ENCODE measurements around the gene DNAH17.

The DNAH17 gene

DNA sequence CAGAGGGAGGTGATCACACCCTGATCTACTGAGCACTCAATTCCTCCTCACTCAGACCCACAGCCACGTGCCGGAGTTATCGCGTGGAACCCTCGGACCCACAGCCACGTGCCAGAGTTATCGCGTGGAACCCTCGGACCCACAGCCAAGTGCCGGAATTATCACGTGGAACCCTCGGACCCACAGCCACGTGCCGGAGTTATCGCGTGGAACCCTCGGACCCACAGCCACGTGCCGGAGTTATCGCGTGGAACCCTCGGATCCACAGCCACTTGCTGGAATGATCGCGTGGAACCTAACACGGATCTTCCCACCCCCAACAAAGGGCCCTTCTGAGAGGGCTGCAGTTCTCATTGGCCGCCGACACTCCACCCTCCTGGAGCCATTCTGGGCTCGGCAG lies 101.0 kb downstream of the DNAH17 start:
- DNase-seq (ENCODE audit: low spot score) = no peak

DNA sequence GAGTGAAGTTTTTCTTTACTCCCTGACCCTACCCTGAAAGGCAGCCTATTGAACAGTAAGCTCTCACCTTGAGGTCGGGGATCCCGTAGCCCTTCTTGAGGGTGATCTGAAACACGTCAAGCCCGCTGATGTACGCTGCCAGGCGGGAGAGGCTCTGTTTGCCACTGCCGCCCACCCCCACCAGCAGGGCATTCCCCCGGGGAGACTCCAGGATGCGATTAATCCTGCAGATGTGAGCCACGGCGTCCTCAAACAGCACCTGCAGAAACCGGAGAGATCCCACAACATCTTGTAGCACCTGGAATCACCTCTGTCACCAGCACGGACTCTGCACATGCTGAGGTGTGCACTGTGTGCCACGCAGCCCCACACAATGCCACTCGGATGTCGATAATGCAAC lies 102.0 kb downstream of the DNAH17 start:
- no peak for DNase-seq (ENCODE audit: low spot score)

DNA sequence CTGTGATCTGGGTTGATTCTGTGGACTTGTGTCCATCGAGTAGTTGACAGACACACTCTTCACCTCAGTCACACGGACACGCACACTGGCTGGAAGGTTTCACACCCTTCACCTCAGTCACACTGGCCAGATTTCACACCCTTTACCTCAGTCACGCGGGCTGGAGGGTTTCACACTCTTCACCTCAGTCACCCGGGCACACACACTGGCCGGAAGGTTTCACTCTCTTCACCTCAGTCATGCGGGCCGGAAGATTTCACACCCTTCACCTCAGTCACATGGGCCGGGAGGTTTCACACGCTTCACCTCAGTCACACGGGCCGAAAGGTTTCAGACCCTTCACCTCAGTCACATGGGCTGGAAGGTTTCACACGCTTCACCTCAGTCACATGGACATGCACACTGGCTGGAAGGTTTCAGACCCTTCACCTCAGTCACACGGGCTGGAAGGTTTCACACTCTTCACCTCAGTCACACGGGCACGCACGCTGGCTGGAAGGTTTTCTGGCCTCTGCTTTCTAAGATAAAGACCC lies 102.5 kb downstream of the DNAH17 start:
- DNase-seq (ENCODE audit: low spot score) = no peak

DNA sequence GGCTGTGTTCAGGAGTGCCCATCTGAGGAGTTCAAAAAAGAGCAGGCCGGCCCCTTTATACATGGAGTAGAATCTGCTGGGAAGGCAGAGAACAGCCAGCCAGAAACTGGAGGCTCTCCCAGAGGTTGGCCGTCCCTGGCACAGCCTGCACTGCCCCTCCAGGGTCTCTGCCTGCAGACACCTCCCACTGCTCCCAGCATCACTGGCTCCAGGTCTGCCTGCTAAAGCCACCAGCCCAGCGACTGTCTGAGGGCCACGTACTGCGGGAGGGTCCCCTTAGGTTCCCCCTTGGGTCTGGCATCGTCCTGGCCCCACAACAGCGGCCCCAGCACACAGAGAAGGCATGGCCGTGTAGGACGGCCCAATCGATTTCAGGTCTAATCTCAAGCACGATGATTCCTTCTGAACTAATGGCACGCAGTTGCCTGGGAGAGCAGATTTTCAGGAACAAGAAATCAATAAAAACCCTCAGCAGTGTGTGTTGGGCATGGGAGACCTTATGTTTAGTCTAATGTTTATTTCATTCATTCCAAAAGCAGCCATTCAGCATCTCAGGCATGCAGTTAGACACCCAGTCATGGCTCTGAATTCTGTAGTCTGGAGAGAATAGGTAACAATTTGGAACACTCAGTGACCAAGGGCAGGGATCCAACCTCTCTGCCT lies 103.1 kb downstream of the DNAH17 start:
- no peak for DNase-seq (ENCODE audit: low spot score)

- DNase-seq (ENCODE audit: low spot score) = no peak
Observed at GRCh38 chr17:78472035-78472905, 104.9 kb downstream of the DNAH17 start.

DNA sequence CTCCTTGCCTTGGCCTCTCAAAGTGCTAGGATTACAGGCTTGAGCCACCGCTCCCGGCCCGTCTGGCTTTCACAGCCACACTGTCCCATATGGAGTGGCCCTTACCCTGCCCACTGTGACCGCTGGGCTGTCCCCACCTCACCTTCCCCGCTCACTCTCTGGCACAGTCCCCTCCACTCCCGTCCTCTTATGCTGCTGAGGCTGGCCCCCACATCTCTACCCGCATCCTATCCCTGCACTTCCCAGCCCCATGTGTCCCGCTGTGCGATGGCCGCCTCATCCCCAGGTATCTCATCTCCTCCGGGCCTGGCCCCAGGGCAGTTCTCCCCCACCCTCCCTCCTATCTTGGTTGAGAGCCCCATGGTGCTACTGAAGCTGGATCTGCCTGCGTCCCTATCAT lies 105.6 kb downstream of the DNAH17 start:
- no peak for DNase-seq (ENCODE audit: low spot score)

- no peak for DNase-seq (ENCODE audit: low spot score)
Observed at GRCh38 chr17:78469443-78469842, 107.8 kb downstream of the DNAH17 start.

- DNase-seq (ENCODE audit: low spot score) = no peak
Observed at GRCh38 chr17:78468366-78468765, 108.8 kb downstream of the DNAH17 start.

- peak; percentile 42 for DNase-seq (ENCODE audit: low spot score)
Observed at GRCh38 chr17:78466786-78467715, 110.1 kb downstream of the DNAH17 start.

DNA sequence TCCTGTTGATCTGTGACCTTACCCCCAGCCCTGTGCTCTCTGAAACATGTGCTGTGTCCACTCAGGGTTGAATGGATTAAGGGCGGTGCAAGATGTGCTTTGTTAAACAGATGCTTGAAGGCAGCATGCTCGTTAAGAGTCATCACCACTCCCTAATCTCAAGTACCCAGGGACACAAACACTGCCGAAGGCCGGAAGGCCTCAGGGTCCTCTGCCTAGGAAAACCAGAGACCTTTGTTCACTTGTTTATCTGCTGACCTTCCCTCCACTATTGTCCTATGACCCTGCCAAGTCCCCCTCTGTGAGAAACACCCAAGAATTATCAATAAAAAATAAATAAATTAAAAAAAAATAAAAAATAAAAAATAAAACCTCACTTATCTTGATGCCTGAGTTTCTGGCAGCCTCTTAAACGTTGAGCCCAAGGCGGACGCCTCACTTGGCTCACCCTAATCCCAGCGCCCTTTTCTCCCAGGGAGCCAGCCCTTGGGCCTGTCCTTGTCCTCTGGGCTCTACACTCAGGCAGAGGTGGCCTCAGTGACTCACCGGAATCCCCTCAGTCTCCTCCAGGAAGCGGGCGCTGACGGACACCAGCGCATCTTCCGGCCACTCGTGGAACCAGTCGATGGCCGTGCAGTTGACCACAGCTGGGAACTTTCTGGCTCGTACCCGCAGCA lies 110.9 kb downstream of the DNAH17 start:
- DNase-seq (ENCODE audit: low spot score) = peak; percentile 46

- peak; percentile 43 for DNase-seq (ENCODE audit: low spot score)
Observed at GRCh38 chr17:78462148-78462547, 115.0 kb downstream of the DNAH17 start.

DNA sequence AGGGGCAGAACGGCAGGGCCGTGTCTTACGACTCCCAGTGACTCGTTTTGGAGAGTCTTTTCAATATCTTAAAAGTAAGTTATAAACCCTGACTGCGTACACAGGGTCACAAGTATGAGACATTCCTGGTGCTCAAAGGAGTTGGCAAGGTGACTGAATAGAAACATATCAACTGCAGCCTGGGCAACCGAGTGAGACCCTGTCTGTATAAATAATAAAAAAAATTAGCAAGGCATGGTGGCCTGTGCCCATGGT lies 115.5 kb downstream of the DNAH17 start:
- DNase-seq (ENCODE audit: low spot score) = no peak

- peak; percentile 46 for DNase-seq (ENCODE audit: low spot score)
Observed at GRCh38 chr17:78460951-78461798, 116.0 kb downstream of the DNAH17 start.

- DNase-seq (ENCODE audit: low spot score) = no peak
Observed at GRCh38 chr17:78460176-78460675, 117.0 kb downstream of the DNAH17 start.

GRCh38 chr17:78459696-78460095 lies 117.5 kb downstream of the DNAH17 start:
- no peak for DNase-seq (ENCODE audit: low spot score)

DNA sequence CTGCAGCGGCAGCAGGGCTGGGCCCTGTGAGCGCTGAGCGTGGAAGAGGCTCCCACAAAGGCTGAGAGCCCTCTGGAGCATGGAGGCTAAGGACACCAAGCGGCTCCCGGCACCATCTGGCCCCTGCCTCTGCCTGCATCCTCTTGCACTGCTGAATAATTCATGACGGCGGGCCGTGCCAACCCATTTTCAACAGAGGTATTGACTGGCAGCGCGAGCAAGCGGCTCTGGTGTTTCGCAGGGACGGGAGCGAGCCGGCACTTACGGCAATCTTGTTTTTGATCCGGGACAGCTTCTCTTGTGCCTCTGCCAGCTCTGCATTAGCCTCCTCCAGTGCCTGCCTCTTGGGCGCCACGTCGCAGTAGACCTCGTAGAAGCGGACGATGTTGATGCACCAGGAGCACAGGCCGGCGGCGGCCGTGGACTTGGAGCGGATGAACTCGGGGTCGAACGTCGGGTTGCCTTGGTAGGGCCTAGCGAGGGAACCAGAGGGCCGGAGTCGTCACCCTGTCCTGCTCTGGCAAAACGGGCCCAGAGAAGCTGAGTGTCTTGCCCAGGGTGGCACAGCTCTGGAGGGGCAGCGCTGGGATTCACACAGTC lies 118.4 kb downstream of the DNAH17 start:
- peak; percentile 54 for DNase-seq (ENCODE audit: low spot score)

- DNase-seq (ENCODE audit: low spot score) = no peak
Observed at GRCh38 chr17:78458091-78458490, 119.1 kb downstream of the DNAH17 start.

GRCh38 chr17:78454346-78454745 lies 122.8 kb downstream of the DNAH17 start:
- DNase-seq (ENCODE audit: low spot score) = no peak

DNA sequence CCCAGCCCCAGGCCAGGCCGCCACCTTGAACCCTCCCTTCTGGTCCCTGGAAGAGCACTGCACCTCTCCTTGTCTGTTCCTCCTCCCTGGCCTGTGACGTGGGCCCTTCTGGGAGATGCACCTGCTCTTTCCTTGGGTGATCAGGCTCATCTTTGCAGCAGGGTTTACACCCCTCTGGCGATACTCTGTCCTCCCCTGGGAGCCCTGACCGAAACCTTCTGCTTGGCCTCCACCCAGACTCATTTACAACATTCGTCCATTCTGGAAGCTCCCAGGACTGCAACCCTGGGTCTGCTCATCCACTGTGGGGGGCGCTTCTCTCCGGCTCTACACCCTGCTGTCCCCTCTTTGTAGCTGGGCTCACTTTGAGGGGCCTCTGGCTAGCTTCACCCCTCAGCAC lies 125.4 kb downstream of the DNAH17 start:
- no peak for DNase-seq (ENCODE audit: low spot score)

GRCh38 chr17:78450696-78451345 lies 126.4 kb downstream of the DNAH17 start:
- DNase-seq (ENCODE audit: low spot score) = no peak
